HG03280 (cell line): ENCODE results near the gene RPS14.
A peak's percentile ranks its signal among the peaks of the same experiment; 100 is the strongest.
"Not testable (repeated sequence)": the region's sequence is repeated elsewhere in the genome, so short reads cannot be mapped to it uniquely, and the experiment has no call there.

ENCODE experiments used
- ATAC-seq: cut with Tn5 transposase; IDR thresholded peaks from one replicate; pipeline ENCODE4 v1.9.1; 2021; ENCODE audit warnings: mild to moderate bottlenecking, moderate library complexity; ENCODE audit not compliant: unreplicated experiment

The RPS14 gene

DNA sequence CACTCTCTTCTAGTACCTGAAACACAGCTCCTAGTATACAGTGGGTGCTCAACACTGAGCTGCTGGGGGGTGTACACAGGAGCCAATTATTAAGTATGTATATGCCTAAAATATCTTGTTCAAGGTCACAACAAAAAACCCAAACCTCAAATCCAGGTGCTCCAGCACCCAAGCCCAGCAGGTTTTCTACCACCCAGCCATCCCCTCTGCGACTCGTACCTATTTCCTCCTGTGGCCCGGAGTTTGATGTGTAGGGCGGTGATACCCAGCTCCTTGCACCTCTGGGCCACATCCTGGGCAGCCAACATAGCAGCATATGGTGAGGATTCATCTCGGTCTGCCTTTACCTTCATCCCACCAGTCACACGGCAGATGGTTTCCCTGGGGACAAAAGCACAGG is 3.0 kb downstream of the RPS14 start:
- ATAC-seq: no peak

DNA sequence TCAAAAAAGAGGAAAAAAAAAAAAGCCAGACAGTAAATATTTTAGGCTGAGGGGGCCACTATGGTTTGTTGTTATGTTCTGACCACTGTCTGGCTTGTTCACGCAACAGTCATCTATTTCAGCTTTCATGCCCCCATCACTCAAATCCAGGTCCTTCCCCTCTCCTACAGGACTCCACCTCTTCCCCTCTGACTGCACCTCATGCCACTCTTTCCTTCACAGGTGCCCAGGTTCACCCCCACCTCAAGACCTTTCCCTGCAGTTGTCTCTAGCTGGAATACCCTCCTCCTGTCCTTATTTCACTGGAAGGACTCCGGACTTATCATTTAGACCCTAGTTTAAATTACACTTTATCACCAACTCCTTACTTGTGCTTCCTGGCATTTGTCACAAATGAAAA is 3.5 kb downstream of the RPS14 start:
- ATAC-seq: no peak

- ATAC-seq: no peak
These were observed 4.8 kb downstream of the RPS14 start for GRCh38 chr5:150444770-150445169.

DNA sequence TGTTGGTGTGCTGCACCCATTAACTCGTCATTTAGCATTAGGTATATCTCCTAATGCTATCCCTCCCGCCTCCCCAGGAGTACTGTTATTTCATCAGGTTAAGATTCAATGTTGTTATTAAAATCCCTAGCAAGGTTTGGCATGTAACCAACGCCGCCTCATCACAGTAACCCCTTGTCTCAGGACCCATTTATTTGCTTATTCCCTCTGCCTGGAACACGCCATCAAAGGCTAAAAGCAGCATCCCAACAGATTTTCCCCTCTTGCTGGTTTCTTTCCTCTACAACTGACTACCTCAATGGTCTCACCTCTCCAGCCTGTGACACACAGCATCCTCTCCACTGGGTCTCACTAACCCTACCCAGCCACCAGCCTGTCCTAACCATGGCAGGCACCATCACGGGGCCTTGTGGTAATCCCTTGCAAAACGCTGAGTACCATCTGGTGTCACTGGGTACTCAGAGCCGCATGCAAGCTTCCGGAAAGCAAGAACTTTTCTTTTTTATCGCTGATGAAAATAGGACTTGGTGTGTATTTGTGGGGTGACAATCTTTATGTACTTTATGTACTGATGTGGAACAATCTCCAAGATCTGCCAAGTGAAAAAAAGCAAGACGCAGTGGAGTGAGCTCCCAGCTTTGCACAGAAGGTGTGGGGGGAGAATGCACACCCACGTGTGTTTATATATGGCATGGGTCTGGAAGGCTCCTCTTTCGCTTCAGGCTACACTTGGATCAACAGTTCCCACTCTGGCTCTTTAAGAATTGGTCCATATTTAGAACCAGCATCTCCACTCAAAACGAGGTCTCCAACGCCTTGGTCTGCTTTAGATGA is 6.1 kb downstream of the RPS14 start:
- ATAC-seq: no peak

- ATAC-seq: no peak
These were observed 6.8 kb downstream of the RPS14 start for GRCh38 chr5:150442699-150443080.

GRCh38 chr5:150441813-150442698 is 7.5 kb downstream of the RPS14 start:
- ATAC-seq: no peak

DNA sequence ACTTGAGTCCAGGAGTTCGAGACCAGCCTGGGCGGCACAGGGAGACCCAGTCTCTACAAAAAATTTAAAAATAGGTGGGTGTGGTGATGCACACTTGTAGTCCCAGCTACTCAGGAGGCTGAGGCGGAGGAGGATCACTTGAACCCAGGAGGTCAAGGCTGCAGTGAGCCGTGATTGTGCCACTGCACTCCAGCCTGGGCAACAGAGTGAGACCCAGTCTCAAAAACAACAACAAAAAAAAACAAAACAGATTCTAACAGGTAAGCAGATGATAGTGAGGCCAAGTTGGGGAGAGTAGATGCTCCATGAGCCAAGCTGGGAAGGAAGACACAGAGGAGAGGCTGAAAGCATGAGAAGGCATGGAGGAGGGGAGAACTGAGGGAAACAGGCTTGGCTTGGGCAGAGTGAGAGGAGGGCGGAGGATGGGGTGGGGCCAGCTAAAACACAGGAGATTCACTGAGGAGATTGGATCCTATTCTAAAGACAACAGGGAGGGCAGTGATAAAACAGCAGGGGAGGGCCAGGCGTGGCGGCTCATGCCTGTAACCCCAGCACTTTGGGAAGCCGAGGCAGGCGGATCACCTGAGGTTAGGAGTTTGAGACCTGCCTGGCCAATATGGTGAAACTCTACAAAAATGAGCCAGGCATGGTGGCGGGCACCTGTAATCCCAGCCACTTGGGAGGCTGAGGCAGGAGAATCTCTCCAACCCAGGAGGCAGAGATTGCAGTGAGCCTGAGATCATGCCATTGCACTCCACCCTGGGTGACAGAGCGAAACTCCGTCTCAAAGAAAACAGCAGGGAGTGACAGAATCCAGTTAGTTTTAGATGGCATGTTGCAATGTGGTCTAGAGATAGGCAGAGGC is 8.4 kb downstream of the RPS14 start:
- ATAC-seq: no peak

GRCh38 chr5:150438873-150439546 is 10.5 kb downstream of the RPS14 start:
- no peak for ATAC-seq

- peak; percentile 91 for ATAC-seq
These were observed 13.3 kb downstream of the RPS14 start for GRCh38 chr5:150436141-150436680.

- ATAC-seq: no peak
These were observed 15.1 kb downstream of the RPS14 start for GRCh38 chr5:150434464-150434863.

DNA sequence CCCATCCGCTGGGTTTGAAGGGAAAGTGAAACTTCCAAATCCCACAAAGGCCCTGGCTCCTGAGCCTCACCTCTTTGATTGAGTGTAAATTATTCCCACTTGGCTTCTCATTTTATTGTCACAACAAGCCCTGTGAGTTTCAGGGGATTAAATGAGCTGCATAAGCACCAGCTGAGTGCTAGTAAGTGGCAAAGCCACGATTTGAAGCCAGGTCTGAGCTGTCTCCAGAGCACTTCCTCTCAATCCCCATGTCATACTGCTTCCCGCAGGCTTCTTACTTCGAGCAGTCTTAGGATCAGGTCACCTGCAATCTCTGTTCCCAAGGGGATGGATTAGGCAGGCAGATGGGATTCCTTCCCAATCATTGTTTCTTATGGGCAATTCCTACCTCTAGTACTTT is 18.0 kb downstream of the RPS14 start:
- ATAC-seq: no peak

DNA sequence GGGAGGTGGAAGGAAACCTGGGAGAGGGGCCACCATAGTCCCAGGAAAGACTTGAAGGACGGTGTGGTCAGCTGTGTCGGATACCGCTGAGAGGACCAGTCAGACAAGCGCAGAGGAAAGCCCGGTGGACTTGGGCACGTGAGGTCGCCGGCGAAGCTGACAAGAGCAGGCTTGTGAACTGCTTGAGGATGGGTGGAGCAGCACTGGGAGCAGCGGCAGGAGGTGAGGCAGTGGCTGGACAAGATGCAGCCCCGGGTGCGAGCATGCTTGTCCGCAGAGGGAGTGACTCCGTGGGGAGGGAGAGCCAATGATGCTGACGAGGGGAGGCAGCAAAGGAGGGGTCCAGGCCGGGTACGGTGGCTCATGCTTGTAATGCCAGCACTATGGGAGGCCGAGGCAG is 18.5 kb downstream of the RPS14 start:
- ATAC-seq: no peak

GRCh38 chr5:150429410-150429873 is 20.1 kb downstream of the RPS14 start:
- ATAC-seq: peak; percentile 60

- no peak for ATAC-seq
These were observed 20.6 kb downstream of the RPS14 start for GRCh38 chr5:150428978-150429377.

- no peak for ATAC-seq
These were observed 21.2 kb downstream of the RPS14 start for GRCh38 chr5:150428106-150428876.

- ATAC-seq: not testable (repeated sequence)
These were observed 23.4 kb downstream of the RPS14 start for GRCh38 chr5:150426165-150426564.

- ATAC-seq: no peak
These were observed 26.8 kb downstream of the RPS14 start for GRCh38 chr5:150422758-150423157.

DNA sequence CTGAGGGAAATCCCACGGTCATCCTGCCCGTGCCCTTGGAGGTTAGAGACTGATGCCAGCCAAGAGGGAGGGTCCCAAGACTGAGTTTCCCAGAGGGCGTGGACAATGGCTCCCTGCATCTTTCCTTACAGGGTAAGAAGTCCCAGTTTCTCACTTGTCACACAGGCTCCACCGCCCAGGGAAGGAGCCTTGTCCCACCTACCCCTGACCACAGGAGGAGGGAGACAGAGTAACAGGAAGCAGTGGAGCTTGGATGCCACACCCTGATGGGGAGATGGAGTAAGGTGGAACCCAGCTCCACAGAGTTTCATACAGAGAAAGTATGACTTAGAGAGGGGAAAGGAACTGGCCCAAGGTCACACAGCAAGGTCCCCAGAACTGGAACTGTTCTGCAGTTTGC is 27.5 kb downstream of the RPS14 start:
- no peak for ATAC-seq

- ATAC-seq: no peak
These were observed 29.8 kb downstream of the RPS14 start for GRCh38 chr5:150419630-150420270.
